Measurements from ENCODE around the gene EEF1AKMT2. TPM values are rescaled to one million over a fixed set of nuclear protein-coding genes. Genes with fewer than 3 reads are reported as not detected.

The EEF1AKMT2 gene
- total RNA-seq, 2 experiments from 2014 or later, result 24.2 to 25.7 TPM

GRCh38 chr10:124722798-124723783 lies 68.6 kb downstream of the EEF1AKMT2 start:
- POLR2A ChIA-PET, result interaction anchor here (0.9 to 8.7 kb wide), 7 partner anchors 10 to 74 kb away, joined by 3 to 68 read pairs (median 6); no protein-coding TSS in a partner anchor
- TF ChIP-seq, protein P1, sequence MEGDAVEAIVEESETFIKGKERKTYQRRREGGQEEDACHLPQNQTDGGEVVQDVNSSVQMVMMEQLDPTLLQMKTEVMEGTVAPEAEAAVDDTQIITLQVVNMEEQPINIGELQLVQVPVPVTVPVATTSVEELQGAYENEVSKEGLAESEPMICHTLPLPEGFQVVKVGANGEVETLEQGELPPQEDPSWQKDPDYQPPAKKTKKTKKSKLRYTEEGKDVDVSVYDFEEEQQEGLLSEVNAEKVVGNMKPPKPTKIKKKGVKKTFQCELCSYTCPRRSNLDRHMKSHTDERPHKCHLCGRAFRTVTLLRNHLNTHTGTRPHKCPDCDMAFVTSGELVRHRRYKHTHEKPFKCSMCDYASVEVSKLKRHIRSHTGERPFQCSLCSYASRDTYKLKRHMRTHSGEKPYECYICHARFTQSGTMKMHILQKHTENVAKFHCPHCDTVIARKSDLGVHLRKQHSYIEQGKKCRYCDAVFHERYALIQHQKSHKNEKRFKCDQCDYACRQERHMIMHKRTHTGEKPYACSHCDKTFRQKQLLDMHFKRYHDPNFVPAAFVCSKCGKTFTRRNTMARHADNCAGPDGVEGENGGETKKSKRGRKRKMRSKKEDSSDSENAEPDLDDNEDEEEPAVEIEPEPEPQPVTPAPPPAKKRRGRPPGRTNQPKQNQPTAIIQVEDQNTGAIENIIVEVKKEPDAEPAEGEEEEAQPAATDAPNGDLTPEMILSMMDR (IDR thresholded peaks at IDR 0.05), result no peak
- intact Hi-C loops (cut with micrococcal nuclease), result loop anchor here (10.0 kb wide), 1 partner anchor 78 kb away; no protein-coding TSS in a partner anchor
- H3K4me1 Mint-ChIP-seq (ENCODE audit: low read depth), result peaks cover 82% of the 10 kb centered on the region
- H3K27ac Mint-ChIP-seq, result peak overlapping the region; percentile 91
- peaks cover 3% of the 10 kb centered on the region for H3K36me3 Mint-ChIP-seq (ENCODE audit: low read depth)
- ATAC-seq (peak; percentile 60), DNase-seq (peak; percentile 84)
- CTCF ChIA-PET, result interaction anchor here (1.0 to 3.4 kb wide), 8 partner anchors 12 to 74 kb away, joined by 3 to 50 read pairs (median 5); no protein-coding TSS in a partner anchor
- no peaks in the 10 kb centered on the region for H3K27me3 Mint-ChIP-seq
- H3K9me3 Mint-ChIP-seq, result no peaks in the 10 kb centered on the region
- peak overlapping the region; percentile 30 for H3K4me3 Mint-ChIP-seq

DNA sequence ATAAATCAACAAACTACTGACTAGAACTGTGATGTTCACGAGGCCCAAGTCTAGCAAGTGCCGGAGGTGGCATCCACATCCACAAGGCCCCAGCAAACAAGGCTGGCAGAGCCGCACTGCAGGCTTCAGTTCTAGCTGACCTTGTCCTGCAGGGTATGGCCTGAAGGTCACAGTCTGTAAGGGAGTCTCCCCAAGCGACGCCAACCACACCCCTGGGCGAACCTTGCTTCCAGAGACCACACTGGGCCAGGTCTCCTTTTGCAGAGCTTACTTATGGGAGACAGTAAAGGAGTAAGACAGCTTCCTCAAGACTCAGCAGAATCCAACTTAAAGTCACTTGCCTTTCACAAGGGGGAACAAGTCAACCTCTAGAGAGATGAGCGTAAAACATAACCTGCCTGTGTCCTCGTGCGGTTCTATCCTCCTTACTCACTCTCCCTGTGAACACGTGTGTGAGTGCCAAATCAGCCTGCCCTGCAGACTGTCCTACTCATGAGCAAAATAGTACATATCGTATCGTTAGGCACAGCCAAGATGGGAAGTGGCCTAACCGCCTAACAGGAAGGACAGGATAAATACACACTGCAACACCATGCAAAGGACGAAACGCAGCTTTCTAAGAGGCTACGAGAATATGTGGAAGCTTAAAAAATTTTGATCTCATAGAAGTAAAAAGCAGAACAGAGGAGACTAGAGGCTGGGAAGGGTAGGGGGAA lies 70.2 kb downstream of the EEF1AKMT2 start:
- Mint-ChIP-seq H3K9me3 (no peaks in the 10 kb centered on the region), H3K4me3 (no peak overlapping the region), H3K27me3 (no peaks in the 10 kb centered on the region), H3K4me1 (ENCODE audit: low read depth) (peaks cover 87% of the 10 kb centered on the region), H3K36me3 (ENCODE audit: low read depth) (peaks cover 5% of the 10 kb centered on the region), H3K27ac (peak overlapping the region; percentile 66)
- TF ChIP-seq, protein P1 (IDR thresholded peaks at IDR 0.05), result no peak
- ATAC-seq (no peak), DNase-seq (no peak)
- ChIA-PET POLR2A (interaction anchor here (1.0 to 8.7 kb wide), 3 partner anchors 8 to 32 kb away, joined by 3 to 68 read pairs (median 4); no protein-coding TSS in a partner anchor), CTCF (interaction anchor here (0.9 to 6.8 kb wide), 8 partner anchors 8 to 31 kb away, joined by 3 to 102 read pairs (median 4); partner anchors contain the start of gene FAM53B)
- intact Hi-C loops (cut with micrococcal nuclease), result loop anchor here (10.0 kb wide), 1 partner anchor 77 kb away; no protein-coding TSS in a partner anchor

DNA sequence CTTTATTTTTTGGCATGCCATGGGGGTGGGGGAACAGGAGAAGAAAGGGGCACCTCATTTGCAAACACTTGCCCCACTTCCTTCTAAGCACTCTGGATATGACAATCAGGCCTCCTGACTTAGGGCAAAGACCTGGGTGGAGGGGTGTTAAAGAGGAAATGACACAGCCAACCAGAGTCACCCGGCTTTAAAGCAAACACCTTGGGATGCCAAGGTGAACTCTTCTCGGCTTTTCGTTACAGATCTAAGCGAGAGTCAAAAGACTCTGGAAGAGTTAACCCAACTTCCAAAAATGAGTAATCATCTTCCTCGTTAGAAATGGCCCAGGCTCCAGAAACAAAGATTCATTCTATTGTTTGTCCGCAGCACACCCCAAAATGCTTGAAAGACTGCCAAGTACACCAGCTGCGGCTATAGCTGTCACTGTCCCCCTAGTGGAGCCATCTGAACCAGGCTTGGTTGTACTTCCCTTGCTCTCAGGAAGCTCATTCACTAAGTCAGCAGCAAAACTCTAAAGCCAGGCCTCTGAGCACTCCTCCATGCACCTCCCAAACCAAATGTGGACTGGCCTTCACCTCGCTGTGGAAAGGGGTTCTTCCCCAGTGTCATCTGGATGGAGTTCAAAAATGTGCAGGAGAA lies 72.4 kb downstream of the EEF1AKMT2 start:
- TF ChIP-seq, protein P1 (IDR thresholded peaks at IDR 0.05), result peak; percentile 60
- H3K27me3 Mint-ChIP-seq, result no peaks in the 10 kb centered on the region
- no peaks in the 10 kb centered on the region for H3K9me3 Mint-ChIP-seq
- peaks cover 88% of the 10 kb centered on the region for H3K4me1 Mint-ChIP-seq (ENCODE audit: low read depth)
- peaks cover 10% of the 10 kb centered on the region for H3K36me3 Mint-ChIP-seq (ENCODE audit: low read depth)
- H3K27ac Mint-ChIP-seq, result peak overlapping the region; percentile 91
- DNase-seq (peak; percentile 85), ATAC-seq (peak; percentile 45)
- H3K4me3 Mint-ChIP-seq, result peak overlapping the region; percentile 52
- ChIA-PET POLR2A (interaction anchor here (0.7 to 8.7 kb wide), 15 partner anchors 9 to 185 kb away, joined by 3 to 68 read pairs (median 14); no protein-coding TSS in a partner anchor), CTCF (interaction anchor here (0.6 to 6.8 kb wide), 25 partner anchors 10 to 219 kb away, joined by 3 to 102 read pairs (median 7); no protein-coding TSS in a partner anchor)
- intact Hi-C loops (cut with micrococcal nuclease), result loop anchor here (2.0 kb wide), 3 partner anchors 13 to 31 kb away; no protein-coding TSS in a partner anchor

- no peaks in the 10 kb centered on the region for H3K9me3 Mint-ChIP-seq
- TF ChIP-seq, protein P1 (IDR thresholded peaks at IDR 0.05), result no peak
- DNase-seq (peak; percentile 94), ATAC-seq (peak; percentile 74)
- peaks cover 88% of the 10 kb centered on the region for H3K4me1 Mint-ChIP-seq (ENCODE audit: low read depth)
- peak overlapping the region; percentile 91 for H3K27ac Mint-ChIP-seq
- ChIA-PET CTCF (interaction anchor here (0.8 to 6.8 kb wide), 26 partner anchors 7 to 178 kb away, joined by 3 to 102 read pairs (median 6); partner anchors contain the start of gene ABRAXAS2), POLR2A (interaction anchor here (0.7 to 8.7 kb wide), 25 partner anchors 9 to 184 kb away, joined by 3 to 68 read pairs (median 5); no protein-coding TSS in a partner anchor)
- H3K4me3 Mint-ChIP-seq, result peak overlapping the region; percentile 52
- no peaks in the 10 kb centered on the region for H3K27me3 Mint-ChIP-seq
- peaks cover 9% of the 10 kb centered on the region for H3K36me3 Mint-ChIP-seq (ENCODE audit: low read depth)
- intact Hi-C loops (cut with micrococcal nuclease), result loop anchor here (2.0 kb wide), 3 partner anchors 15 to 29 kb away; no protein-coding TSS in a partner anchor
Observed at GRCh38 chr10:124717911-124718741, 73.6 kb downstream of the EEF1AKMT2 start.

Data from activated CD8-positive, alpha-beta T cell treated with anti-CD3 and anti-CD28 coated beads for 36 hours (primary cell).